Measurements from ENCODE around the gene MTAP.
"Not testable (repeated sequence)": the region's sequence is repeated elsewhere in the genome, so short reads cannot be mapped to it uniquely, and the experiment has no call there.

GRCh38 chr9:21959268-21959667, 156.8 kb downstream of the MTAP start:
- TF ChIP-seq CTCF, POLR2A, POLR2AphosphoS5 (IDR thresholded peaks at IDR 0.05): not testable (repeated sequence)

Measured in transverse colon (tissue), 4 donors.